HG03159 (cell line): ENCODE data around the gene HCN3.

ENCODE experiments used
- ATAC-seq: cut with Tn5 transposase; IDR thresholded peaks from one replicate; pipeline ENCODE4 v1.9.1; 2021; ENCODE audit warnings: mild to moderate bottlenecking, moderate library complexity; ENCODE audit not compliant: unreplicated experiment

Gene HCN3

DNA sequence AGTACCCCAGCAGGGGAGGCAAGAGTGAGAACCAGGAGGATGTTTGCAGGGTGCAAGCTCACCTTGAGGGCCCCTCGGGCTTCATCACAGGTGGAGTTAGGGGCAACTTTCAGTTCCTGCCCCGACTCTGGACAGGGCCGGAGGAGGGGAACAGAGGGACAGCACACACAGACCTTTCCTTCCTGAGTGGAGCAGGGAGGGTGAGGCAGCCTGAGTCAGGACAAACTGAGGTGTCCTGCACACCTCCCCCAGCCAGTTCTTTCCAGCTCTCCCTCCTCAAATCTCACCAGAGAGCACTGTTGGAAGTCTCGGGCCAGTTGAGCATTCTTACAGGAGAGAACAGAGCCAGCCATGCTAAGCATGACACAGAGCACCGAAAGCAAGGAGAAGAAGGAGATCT, 23.5 kb upstream of the HCN3 start:
- no peak for ATAC-seq

DNA sequence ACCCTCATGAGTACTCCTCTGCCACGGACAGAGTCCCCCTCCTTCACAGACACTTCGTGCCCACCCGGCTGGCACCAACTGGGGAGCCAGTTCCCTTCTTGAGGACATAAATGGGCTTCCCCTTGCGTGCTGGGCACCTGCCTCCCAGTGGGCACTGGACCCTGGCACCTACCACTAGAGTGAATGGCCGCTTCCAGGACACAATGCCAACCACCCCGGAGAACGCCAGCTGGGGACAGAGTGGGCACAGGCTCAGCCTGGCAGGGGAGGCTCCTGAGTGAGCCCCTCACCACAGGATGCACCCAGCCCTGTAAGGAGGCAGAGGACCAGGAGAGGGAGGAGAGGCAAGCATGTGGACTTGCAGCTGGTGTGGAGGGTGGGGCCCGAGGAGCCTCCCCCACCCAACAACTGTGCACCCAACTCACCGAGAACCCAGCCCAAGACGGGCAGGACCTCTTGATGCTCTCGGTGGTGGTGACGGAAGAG, 23.0 kb upstream of the HCN3 start:
- no peak for ATAC-seq

DNA sequence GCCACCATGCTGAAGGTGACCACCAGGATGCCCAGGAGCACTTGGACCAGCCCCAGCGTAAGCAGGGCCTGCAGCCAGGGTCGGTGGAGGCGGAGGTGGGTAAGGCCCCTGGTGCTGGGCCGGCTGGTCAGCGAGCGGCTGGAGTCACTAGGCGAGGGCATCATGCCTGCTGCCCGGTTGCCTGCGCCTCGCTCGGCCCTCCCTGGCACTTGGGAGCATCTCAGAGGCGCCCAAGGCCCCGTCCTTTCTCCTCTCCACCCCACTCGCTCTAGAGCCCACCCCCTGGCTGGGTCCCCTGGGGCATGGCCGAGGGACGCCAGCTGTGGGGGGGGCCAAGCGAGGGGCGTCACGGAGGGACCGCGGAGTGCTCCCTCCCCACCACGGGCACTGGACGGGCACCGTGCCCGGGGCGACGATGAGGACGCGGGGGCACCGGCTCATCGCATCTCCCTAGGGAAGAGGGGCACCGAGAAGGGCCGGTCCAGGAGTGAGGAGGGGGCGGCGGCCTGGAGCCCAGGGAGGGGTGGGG, 22.5 kb upstream of the HCN3 start:
- ATAC-seq = no peak

GRCh38 chr1:155255243-155256007, 21.8 kb upstream of the HCN3 start, which contains the start of gene ENTREP3:
Gene ENTREP3 (minus strand): TSS chr1:155255483. CDS start chr1:155254877, 606 bp downstream.
- ATAC-seq = no peak

- no peak for ATAC-seq
Measured at GRCh38 chr1:155256058-155256852, 21.0 kb upstream of the HCN3 start.

GRCh38 chr1:155260276-155260675, 17.0 kb upstream of the HCN3 start:
- no peak for ATAC-seq

- ATAC-seq = no peak
Measured at GRCh38 chr1:155261493-155261851, 15.8 kb upstream of the HCN3 start.

DNA sequence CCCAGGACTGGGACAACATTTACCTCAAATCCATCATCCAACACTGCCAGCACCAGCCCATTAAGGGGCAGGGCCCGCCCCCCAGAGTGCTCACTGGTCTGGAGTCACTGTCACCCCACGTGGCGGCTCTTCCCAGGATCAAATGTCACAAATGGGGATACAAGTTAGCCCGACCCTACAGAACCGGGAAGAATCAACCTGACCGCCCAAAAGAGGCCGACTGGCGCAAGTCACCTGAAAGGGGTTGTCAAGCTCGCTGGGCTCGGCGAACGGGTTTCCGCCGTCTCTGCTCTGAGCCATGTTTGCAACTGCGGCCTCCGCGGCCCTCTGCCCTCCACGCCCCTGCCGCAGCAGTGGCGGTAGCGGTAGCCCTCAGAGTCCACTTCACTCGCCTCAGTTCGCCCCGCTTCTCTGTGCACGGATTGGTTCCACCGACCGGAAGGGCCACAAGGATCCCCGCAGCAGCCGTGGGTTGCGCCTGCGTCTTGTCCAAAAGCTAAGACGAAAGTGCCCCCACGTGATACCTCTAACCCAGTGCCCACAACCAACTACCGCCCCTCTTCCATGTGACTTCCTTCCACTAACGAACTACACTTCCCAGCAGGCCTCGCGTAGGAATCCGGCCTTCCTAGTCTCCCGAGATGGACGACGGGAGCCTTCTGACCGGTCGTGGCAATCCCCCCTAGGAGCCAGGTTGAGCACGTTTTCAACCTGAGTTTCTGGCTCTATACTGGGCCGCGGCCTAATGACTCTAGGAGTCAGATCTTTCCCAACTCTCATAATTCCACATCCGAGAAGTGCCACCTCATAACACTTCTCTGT, 15.2 kb upstream of the HCN3 start, which contains the start of gene SCAMP3:
SCAMP3 (minus strand) TSS at position 509 of the 822 bp plus-strand sequence; CDS start at position 300, 209 bp downstream.
- peak; percentile 90 for ATAC-seq

GRCh38 chr1:155263067-155263466, 14.2 kb upstream of the HCN3 start:
- ATAC-seq = no peak

DNA sequence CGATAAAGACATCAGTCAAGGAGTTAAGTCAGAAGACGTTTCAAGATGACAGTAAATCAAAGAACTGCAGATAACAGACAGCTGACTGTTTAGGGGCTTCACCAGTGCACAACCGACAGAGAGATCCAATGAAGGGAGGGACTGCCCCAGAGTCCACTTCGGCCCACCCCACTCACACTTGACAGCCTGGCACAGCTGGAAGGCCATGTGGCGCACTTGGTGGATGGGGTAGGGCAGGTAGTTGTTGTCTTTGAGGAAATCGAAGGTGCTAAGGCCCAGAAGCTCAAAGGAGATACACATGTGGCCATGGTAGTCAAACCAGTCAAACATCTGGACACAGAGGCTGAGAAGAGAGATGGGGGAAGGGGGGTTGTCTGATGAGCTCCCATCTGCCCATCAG, 10.7 kb upstream of the HCN3 start:
- no peak for ATAC-seq

- ATAC-seq = no peak
Measured at GRCh38 chr1:155267373-155267772, 9.9 kb upstream of the HCN3 start.

GRCh38 chr1:155268630-155269029, 8.6 kb upstream of the HCN3 start:
- no peak for ATAC-seq

DNA sequence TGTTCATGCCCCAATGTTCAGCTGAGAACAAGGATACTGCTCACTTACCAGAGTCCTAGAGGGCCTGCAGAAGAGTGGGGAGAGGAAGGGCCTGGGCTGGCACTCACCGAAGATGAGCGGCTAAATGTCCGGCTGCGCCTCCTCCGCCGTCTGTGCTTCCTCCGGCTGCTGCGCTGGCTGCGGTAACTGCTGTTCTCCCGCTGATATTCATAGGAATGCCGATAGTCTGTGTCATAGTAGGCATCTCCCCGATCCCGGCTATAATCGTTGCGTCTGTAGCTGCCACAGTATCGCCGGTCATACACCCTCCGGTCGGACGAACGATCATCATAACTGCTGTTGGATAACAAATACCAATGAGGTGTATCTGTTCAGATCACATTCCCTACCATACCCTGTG, 7.9 kb upstream of the HCN3 start:
- no peak for ATAC-seq

GRCh38 chr1:155272466-155273342, 4.6 kb upstream of the HCN3 start:
- ATAC-seq = no peak

DNA sequence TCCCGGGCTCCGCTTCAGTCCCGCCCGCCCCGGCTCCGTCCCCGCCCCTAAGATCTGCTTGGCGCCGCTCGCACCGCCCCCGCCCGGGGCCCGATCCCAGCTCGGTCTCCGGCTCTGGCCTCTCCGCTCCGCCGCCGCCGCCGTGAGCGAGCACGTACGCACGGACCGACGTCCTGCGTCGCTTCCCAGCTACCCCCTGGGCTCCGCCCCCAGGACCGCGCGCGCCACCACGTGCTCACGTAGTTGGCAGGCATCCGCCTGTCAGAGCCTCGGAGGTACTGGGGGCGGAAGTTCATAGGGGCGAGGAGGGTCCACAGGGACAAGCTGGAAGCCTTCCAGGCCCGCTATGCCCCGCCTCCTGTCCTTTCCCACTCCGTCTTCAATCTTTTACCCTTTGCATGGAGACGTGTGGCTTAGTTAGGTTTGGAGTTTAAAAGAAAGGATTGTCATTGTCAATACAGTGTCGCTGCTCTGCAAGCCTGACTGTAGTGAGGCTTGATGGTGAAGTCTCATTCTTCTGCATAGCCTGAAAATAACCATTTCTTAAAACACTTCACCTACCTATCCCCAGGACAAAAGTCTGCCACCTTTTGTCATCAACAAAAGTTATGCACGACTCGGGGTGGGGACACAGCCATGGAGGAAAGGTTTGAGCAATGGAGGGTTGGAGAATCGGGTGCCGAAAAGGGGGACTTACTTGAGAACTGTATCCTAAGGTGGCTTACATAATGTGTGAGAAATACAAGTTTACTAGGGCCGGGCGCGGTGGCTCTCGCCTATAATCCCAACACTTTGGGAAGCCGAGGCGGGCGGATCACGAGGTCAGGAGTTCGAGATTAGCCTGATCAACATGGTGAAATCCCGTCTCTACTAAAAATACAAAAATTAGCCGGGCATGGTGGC, 3.7 kb upstream of the HCN3 start, which contains the start of gene CLK2:
CLK2 (minus strand) TSS at position 162 of the 903 bp plus-strand sequence. CDS start 2,527 bp downstream, outside the sequence.
- peak; percentile 71 for ATAC-seq

GRCh38 chr1:155277902-155278688, 832 bp downstream of the HCN3 start:
- ATAC-seq = no peak

DNA sequence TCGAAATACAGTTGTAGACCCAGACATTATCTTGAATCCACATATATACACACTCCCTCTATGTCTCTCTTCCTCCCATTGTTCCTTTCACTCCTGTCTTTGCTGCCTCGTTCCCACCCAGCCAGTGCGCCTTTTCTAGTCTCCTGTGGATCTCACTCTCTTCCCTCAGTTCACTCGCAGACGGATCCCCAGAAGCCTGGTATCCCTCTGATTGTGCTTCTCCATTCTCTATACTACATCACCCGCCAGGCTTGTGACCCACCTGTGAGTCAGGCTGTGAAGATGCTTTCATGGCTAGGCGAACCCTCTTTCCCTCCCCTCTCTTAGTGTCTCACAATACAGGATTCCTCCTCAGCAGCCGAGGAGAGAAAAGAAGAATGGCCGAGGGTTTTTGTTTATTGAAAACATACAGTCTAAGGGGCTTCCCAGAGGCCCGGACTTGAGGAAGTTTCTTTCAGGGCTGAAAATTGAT, 1.5 kb downstream of the HCN3 start:
- ATAC-seq = no peak

DNA sequence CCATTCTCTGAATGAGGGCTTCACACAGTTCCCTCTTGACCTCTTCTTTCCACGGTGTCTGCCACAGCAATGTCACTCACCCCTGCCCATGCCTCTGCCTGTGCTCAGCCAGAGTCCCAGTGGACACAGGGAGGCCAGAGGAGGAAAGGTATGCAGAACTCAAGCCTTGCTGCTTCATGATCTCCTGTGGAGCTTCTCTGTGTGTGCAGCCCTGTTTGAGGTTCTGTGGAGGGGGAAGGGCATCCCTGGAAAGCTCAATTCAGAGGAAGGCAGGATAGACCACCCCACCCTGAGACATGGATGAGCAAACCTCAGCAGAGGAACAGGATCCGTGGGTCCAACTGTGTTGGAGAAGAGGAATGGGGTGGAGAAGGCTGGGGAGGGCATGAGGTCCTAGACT, 2.0 kb downstream of the HCN3 start:
- no peak for ATAC-seq
